Keratinocyte (primary cell): ENCODE measurements around the gene LRRC46. TPM values are rescaled to one million over a fixed set of nuclear protein-coding genes. Genes with fewer than 3 reads are reported as not detected.

Source experiments
- DNase-seq: peaks from one replicate; pipeline ENCODE4 v3.0.0-alpha.2; 2011; ENCODE audit warnings: low read depth, missing footprints, low spot score
- FAIRE-seq: peaks from 2 replicates; lab custom pipeline; 2011; peaks lifted over from hg19 to GRCh38; lab: Jason Lieb, UNC
- H2AFZ ChIP-seq: 2 replicates; pipeline ENCODE4 v1.6.0; 2012; ENCODE audit warnings: low read length, control low read depth, inconsistent platforms; ENCODE audit not compliant: control insufficient read depth
- H3K27ac ChIP-seq: 2 replicates; pipeline ENCODE4 v1.5.1; 2011; ENCODE audit warnings: low read length; ENCODE audit not compliant: control insufficient read depth, insufficient read depth
- H3K27me3 ChIP-seq: 3 replicates; pipeline ENCODE4 v1.6.0; 2011; ENCODE audit warnings: low read length; ENCODE audit not compliant: control insufficient read depth, insufficient read depth; ENCODE audit errors: extremely low read depth
- H3K36me3 ChIP-seq, 2 experiments: 2 replicates in 1 of 2; 3 replicates in 1 of 2; pipeline ENCODE4 v1.5.1; 2011; ENCODE audit warnings: low read length in 2 of 2, mild to moderate bottlenecking in 1 of 2; ENCODE audit not compliant: control insufficient read depth in 2 of 2, insufficient read depth in 2 of 2; ENCODE audit errors: extremely low read depth in 1 of 2
- H3K4me1 ChIP-seq: 3 replicates; pipeline ENCODE4 v1.5.1; 2011; ENCODE audit warnings: low read length; ENCODE audit not compliant: control insufficient read depth, insufficient read depth; ENCODE audit errors: extremely low read depth
- H3K4me2 ChIP-seq: 3 replicates; pipeline ENCODE4 v1.6.0; 2011; ENCODE audit warnings: low read depth, low read length; ENCODE audit not compliant: control insufficient read depth, insufficient read depth; ENCODE audit errors: extremely low read depth
- H3K4me3 ChIP-seq, 3 experiments: fragments of 200-600 bp in 1 of 3; sonication (generic) in 1 of 3; 2 replicates in 2 of 3; 3 replicates in 1 of 3; pipeline ENCODE4 v1.5.1; 2011 to 2016; ENCODE audit warnings: low read length in 3 of 3, mild to moderate bottlenecking in 3 of 3, control low read depth in 2 of 3, inconsistent platforms in 1 of 3, low read depth in 1 of 3, mixed read lengths in 1 of 3, mixed run types in 1 of 3, moderate library complexity in 1 of 3; ENCODE audit not compliant: control insufficient read depth in 2 of 3, insufficient read depth in 2 of 3; ENCODE audit errors: extremely low read depth in 1 of 3
- H3K79me2 ChIP-seq: 2 replicates; pipeline ENCODE4 v1.6.0; 2012; ENCODE audit warnings: low read length; ENCODE audit not compliant: control insufficient read depth, insufficient read depth
- H3K9ac ChIP-seq: 3 replicates; pipeline ENCODE4 v1.6.0; 2011; ENCODE audit warnings: low read length; ENCODE audit not compliant: control insufficient read depth, insufficient read depth; ENCODE audit errors: extremely low read depth
- H3K9me1 ChIP-seq: 3 replicates; pipeline ENCODE4 v1.6.0; 2011; ENCODE audit warnings: low read length; ENCODE audit not compliant: control insufficient read depth, insufficient read depth; ENCODE audit errors: extremely low read depth
- H3K9me3 ChIP-seq: 2 replicates; pipeline ENCODE4 v1.5.1; 2012; ENCODE audit warnings: low read depth, low read length; ENCODE audit not compliant: control insufficient read depth
- H4K20me1 ChIP-seq: 3 replicates; pipeline ENCODE4 v1.6.0; 2011; ENCODE audit warnings: low read length; ENCODE audit not compliant: control insufficient read depth, insufficient read depth; ENCODE audit errors: extremely low read depth
- EZH2 ChIP-seq: IDR thresholded peaks from one replicate; pipeline ENCODE4 v1.6.1; 2012; ENCODE audit warnings: inconsistent platforms, mild to moderate bottlenecking, low read length, moderate library complexity
- dilution Hi-C: fragments of 300-500 bp; cut with MboI; formaldehyde crosslinking; loops from one replicate; pipeline ENCODE4 v1.7.0; 2020; ENCODE audit warnings: low sequenced_read_pairs; ENCODE audit not compliant: extremely low pct_ligation_motif_present
- polyA plus RNA-seq, 5 experiments: library from polyadenylated mRNA; depleted of rRNA in 3 of 5; stranded (reverse) in 3 of 5; stranded (forward) in 1 of 5; unstranded in 1 of 5; fragments of >200 nt; gene quantifications; 1 replicate in 1 of 5; 2 replicates in 3 of 5; 3 replicates in 1 of 5; pipeline versions ENCODE4 v1.2.1 to v1.2.3, GENCODE V29; 2011 to 2012; ENCODE audit warnings: missing spikeins in 2 of 5, low read depth in 1 of 5, low replicate concordance in 1 of 5
- TF ChIP-seq, protein P1 (sequence below), 3 experiments: IDR thresholded peaks in 1 of 3; conservative IDR thresholded peaks in 1 of 3; optimal IDR thresholded peaks in 1 of 3; 2 replicates in 2 of 3; 3 replicates in 1 of 3; pipeline versions ENCODE3 to v1.5.1; 2011; ENCODE audit warnings: low read length in 3 of 3, mild to moderate bottlenecking in 3 of 3, moderate library complexity in 2 of 3, control low read depth in 1 of 3, inconsistent platforms in 1 of 3; ENCODE audit not compliant: insufficient read depth in 2 of 3; ENCODE audit errors: extremely low read depth in 1 of 3

The LRRC46 gene
- polyA plus RNA-seq, 1 donor (not counting 4 experiments of a cell fraction or from before 2014, with no cell fraction given): 0.43 TPM

DNA sequence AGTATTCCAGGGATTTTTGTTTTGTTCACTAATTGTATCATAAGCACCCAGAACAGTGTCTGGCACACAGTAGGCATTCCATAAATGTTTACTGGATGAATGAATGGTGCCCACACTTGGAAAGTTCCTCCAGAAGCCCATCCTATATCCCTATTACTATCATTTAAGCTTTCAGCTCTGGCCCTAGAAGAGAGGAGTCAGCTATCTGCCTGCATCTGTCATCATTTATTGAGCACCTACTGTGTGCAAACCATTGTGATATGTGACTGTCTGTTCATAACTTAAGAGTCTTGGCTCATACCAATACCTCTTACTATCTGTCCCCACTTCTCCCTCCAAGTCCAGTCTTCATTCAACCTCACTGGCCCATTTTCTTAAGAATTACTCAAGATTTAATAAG lies 39.6 kb downstream of the LRRC46 start:
- Histone ChIP-seq H3K4me3 (no peak overlapping the region), H3K27me3 (peaks cover 24% of the 10 kb centered on the region), H3K9me1 (no peaks in the 10 kb centered on the region), H3K4me1 (peaks cover 11% of the 10 kb centered on the region), H2AFZ (no peak overlapping the region), H3K9me3 (no peaks in the 10 kb centered on the region), H3K79me2 (no peaks in the 10 kb centered on the region), H3K9ac (no peak overlapping the region), H3K27ac (no peak overlapping the region), H4K20me1 (no peaks in the 10 kb centered on the region), H3K4me2 (no peak overlapping the region), H3K36me3 (no peaks in the 10 kb centered on the region)
- no peak for TF ChIP-seq EZH2
- TF ChIP-seq, protein P1, sequence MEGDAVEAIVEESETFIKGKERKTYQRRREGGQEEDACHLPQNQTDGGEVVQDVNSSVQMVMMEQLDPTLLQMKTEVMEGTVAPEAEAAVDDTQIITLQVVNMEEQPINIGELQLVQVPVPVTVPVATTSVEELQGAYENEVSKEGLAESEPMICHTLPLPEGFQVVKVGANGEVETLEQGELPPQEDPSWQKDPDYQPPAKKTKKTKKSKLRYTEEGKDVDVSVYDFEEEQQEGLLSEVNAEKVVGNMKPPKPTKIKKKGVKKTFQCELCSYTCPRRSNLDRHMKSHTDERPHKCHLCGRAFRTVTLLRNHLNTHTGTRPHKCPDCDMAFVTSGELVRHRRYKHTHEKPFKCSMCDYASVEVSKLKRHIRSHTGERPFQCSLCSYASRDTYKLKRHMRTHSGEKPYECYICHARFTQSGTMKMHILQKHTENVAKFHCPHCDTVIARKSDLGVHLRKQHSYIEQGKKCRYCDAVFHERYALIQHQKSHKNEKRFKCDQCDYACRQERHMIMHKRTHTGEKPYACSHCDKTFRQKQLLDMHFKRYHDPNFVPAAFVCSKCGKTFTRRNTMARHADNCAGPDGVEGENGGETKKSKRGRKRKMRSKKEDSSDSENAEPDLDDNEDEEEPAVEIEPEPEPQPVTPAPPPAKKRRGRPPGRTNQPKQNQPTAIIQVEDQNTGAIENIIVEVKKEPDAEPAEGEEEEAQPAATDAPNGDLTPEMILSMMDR (optimal IDR thresholded peaks at IDR 0.05 in 1 of 3, IDR thresholded peaks at IDR 0.05 in 1 of 3, conservative IDR thresholded peaks at IDR 0.05 in 1 of 3; ENCODE audit: extremely low read depth in 1 of 3, insufficient read depth in 2 of 3, low read length in 3 of 3): no peak
- FAIRE-seq (no peak), DNase-seq (no peak)
- dilution Hi-C loops: no loop called here

DNA sequence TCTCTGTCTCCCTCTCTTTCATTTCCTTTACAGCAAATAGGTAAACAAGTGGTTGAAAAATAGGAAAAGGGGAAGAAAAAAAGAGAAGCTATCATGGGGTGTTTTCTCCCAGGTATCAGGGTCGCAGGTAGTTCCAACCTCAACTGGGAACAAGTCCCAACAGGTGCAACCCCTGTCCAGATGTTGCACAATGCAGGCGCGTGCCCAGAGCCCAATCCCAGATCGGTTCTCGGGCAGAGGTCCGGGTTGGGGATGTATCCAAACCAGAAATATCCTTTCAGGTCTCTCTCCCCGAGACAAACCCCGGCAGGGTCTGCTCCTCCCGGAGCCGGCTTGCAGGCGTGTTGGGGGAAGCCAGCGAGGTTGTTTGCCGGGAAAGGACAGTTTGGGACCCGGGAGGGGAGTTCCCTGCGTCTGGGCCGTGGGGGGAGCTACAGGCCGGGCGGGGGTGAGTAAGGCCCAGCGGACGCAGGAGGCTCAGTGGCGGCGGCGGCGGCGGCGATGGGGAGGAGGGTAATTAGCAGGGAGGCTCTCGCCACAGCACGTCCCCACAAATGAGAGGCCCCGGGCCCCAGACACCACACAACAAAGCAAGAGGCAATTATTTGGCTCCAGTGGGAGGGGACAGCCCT lies 40.7 kb downstream of the LRRC46 start:
- no peak for TF ChIP-seq EZH2
- TF ChIP-seq, protein P1 (optimal IDR thresholded peaks at IDR 0.05 in 1 of 3, IDR thresholded peaks at IDR 0.05 in 1 of 3, conservative IDR thresholded peaks at IDR 0.05 in 1 of 3; ENCODE audit: extremely low read depth in 1 of 3, insufficient read depth in 2 of 3, low read length in 3 of 3): no peak
- FAIRE-seq (no peak), DNase-seq (no peak)
- H3K4me2 ChIP-seq: peak overlapping the region; percentile 74
- no peaks in the 10 kb centered on the region for H3K36me3 ChIP-seq
- no peak overlapping the region for H3K27ac ChIP-seq
- H3K9ac ChIP-seq: peak overlapping the region; percentile 36
- H3K79me2 ChIP-seq: no peaks in the 10 kb centered on the region
- H3K9me3 ChIP-seq: no peaks in the 10 kb centered on the region
- dilution Hi-C loops: no loop called here
- H3K27me3 ChIP-seq: peaks cover 24% of the 10 kb centered on the region
- H3K4me1 ChIP-seq: peaks cover 11% of the 10 kb centered on the region
- H3K4me3 ChIP-seq: peak overlapping the region in 1 of 3 experiments; percentile 25
- no peaks in the 10 kb centered on the region for H3K9me1 ChIP-seq
- H4K20me1 ChIP-seq: no peaks in the 10 kb centered on the region
- H2AFZ ChIP-seq: peak overlapping the region; percentile 55
